Coronary artery (tissue), 2 donors: ENCODE results near the gene DVL1.

Source experiments
- DNase-seq: peaks from one replicate; pipeline ENCODE4 v3.0.0-alpha.2; 2017; ENCODE audit warnings: low spot score
- H3K27ac ChIP-seq, 2 donors: fragments of 200-600 bp; sonication (generic); one replicate each; pipeline ENCODE4 v1.5.1; 2016 to 2019
- H3K4me3 ChIP-seq: fragments of 200-600 bp; sonication (generic); 2 replicates; pipeline ENCODE4 v1.5.1; 2016; ENCODE audit warnings: mild to moderate bottlenecking, moderate library complexity
- TF ChIP-seq, protein P1 (sequence below): fragments of 200-600 bp; sonication (generic); IDR thresholded peaks from one replicate; pipeline ENCODE4 v1.5.1; 2019; ENCODE audit warnings: antibody characterized with exemption

DVL1 gene

DNA sequence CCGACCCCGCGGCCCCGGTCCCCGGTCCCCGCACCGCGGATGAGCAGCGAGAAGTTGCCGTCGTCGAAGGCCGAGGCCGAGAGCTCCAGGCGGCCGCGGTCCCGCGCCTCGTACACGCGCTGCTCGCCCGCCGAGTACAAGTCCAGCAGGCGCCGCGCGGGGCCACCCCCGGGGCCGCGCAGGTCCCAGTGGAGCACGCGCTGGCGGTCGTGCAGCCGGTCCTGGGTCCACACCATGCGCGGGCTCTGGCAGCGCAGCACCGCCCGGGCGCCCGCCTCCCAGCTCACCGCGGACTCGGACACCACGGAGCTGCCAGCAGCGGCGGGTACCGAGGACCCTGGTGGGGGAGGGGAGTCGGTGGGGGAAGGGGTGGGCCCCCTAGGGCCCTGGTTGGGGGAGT, 6.2 kb upstream of the DVL1 start:
- TF ChIP-seq, protein P1, sequence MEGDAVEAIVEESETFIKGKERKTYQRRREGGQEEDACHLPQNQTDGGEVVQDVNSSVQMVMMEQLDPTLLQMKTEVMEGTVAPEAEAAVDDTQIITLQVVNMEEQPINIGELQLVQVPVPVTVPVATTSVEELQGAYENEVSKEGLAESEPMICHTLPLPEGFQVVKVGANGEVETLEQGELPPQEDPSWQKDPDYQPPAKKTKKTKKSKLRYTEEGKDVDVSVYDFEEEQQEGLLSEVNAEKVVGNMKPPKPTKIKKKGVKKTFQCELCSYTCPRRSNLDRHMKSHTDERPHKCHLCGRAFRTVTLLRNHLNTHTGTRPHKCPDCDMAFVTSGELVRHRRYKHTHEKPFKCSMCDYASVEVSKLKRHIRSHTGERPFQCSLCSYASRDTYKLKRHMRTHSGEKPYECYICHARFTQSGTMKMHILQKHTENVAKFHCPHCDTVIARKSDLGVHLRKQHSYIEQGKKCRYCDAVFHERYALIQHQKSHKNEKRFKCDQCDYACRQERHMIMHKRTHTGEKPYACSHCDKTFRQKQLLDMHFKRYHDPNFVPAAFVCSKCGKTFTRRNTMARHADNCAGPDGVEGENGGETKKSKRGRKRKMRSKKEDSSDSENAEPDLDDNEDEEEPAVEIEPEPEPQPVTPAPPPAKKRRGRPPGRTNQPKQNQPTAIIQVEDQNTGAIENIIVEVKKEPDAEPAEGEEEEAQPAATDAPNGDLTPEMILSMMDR = no peak
- Histone ChIP-seq H3K27ac (peak overlapping the region; percentile 81 to 95), H3K4me3 (peak overlapping the region; percentile 78)
- no peak for DNase-seq

DNA sequence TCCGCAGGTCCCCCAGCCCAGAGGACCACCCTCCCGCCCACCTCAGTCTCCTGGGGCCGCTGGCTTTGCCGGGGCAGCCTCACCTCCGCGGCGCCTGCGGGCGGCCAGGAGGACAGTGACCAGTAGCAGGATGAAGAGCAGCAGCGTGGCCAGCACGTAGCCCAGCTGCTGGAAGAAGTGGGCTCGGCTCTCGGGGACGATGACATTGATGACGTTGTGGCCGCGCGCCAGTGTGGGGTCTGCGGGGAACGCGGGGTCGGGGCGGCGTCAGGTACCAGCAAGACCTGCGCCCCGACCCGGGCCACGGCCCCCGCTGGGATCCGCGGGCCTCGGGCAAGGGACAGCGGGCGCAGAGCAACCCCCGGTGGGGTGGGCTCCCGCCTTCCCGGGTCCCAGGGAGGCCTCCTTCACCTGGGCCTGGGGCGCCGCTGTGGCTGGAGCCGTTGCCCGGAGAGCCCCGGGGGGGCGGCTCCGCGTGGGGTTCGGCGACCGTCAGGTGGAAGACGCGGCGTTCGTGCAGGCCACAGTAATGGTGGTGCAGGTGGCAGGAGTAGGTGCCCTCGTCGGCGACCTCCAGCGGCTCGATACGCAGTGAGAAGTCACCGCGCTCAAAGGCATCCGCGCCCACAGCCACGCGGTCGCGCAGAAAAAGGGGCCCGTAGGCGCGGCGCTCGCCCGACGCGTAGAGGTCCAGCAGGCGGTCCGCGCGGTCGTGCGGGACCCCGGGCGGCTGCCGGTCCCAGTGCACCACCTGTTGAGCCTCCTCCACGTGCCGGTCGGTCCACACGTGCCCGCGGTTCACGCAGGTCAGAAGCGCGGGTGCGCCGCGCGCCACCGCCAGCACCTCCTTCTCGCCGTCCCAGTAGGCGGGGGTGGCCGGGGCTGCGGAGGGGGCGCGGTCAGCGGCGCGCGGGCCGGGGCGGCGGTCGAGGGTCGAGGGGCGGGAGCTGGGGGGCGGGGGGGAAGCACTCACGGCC, 5.3 kb upstream of the DVL1 start:
- Histone ChIP-seq H3K4me3 (peak overlapping the region; percentile 78), H3K27ac (peak overlapping the region in 1 of 2 donors; percentile 95)
- no peak for DNase-seq
- TF ChIP-seq, protein P1 = no peak

DNA sequence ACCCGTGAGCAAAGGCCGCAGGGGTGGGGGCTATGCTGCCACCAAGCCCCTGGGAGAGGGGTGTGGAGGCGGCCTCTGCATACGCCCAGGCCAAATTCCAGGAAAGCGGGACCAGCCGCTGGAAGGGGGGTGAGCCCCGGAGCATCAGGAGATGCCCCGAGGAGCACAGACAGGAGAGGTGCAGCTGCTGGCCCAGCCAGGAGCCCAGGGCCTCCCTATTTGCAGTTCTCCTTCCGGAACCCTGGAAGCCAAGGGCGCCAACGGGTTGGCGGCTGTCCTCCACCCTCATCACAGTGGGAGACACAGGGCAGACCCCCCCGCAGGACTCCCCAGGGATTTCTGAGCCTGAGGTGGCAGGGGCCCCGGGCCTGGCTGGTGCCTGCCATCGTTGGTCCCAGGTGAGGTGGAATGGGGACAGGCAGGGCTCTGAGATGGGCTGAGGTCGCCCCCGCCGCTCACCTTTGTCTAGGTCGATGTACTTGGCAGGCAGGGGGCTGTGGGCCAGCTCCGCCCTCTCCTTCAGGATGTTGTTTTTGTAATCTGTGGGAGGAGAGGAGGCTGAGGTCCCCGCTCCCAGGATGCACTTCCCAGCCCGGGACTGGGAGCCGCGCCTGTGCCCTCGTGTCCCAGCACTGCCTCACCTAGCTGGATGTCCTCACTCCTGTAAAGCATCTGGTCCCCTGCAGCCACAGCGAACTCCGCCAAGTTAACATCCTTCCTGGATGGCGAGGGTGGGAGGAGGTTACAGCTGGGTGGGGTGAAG, 4.4 kb upstream of the DVL1 start:
- Histone ChIP-seq H3K4me3 (no peak overlapping the region), H3K27ac (peak overlapping the region in 1 of 2 donors; percentile 71)
- no peak for DNase-seq
- TF ChIP-seq, protein P1 = no peak

DNA sequence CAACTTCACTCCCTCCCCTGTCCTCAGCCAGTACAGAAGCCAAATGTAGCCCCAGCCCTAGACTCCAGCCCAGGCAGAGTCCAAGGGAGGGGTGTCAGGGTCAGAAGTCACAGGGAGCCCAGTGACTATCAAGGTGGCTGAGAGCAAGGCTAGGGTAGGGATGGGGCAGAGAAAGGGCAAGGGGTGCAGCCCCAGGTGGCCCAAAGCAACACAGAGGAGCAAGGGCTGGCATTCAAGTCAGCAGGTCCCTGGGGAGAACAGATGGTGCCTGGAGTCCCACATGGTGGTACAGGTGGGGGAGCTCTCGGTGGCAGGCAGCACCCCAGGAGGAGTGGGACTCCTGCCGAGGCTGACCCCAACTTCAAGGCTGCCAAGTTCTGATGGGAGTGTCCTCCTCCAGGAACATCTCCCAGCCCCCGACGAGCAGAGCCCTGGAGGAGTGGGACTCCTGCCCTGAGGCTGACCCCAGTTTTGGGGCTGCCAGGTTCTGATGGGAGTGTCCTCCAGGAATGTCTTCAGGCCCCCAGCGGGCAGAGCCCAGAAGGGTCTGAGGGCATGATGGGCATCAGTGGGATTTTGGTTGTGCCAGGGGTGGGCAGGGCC, 3.7 kb upstream of the DVL1 start:
- Histone ChIP-seq H3K27ac (peak overlapping the region in 1 of 2 donors; percentile 71), H3K4me3 (no peak overlapping the region)
- no peak for DNase-seq
- TF ChIP-seq, protein P1 = no peak

DNA sequence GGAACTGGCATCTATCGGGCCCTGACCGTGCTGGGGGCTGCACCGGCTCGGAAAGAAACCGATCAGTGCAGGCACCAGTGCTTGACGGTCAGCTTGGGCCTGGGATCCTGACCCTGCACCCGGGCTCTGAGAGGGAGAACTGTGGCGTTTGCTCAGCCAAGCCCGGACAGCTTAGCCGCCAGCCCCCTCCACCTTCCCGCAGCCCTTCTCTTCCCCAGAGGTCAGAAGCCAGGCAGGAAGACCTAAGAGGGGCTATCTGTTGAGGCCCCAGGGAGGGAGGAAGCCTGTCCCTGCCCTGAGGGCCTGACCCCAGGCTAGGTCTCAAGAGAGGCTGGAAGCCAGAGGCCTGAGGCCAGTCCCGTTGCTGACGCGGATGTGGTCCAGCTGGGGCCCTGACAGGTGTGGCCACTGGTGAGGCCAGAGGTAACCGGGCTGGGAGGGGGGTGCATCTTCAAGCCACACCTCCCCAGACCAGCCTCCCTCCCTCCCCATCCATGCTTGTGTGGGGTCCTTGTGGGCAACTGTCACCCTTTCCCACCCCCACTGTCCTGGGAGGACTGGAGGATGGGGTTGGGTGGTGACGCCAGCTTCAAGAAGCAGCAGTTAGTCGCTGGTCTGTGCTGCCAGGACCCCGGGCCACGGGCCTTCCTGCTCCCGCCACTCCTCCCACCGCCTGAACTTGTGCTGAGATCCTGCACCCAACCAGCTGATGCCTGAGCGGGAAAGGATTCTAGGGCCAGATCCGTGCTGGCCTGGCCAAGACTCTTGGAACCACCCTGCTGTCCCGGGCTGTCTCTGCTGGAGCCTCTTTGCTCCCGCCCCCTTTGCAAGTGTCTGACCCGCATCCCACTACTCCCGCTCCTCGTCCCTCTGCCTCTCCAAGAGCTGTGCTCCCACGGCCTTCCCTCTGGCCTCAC, 2.6 kb upstream of the DVL1 start:
- Histone ChIP-seq H3K27ac (peak overlapping the region in 1 of 2 donors; percentile 71), H3K4me3 (peak overlapping the region; percentile 30)
- TF ChIP-seq, protein P1 = no peak
- no peak for DNase-seq
